ENCODE measurements around the gene ATAD3A.

The ATAD3A gene

DNA sequence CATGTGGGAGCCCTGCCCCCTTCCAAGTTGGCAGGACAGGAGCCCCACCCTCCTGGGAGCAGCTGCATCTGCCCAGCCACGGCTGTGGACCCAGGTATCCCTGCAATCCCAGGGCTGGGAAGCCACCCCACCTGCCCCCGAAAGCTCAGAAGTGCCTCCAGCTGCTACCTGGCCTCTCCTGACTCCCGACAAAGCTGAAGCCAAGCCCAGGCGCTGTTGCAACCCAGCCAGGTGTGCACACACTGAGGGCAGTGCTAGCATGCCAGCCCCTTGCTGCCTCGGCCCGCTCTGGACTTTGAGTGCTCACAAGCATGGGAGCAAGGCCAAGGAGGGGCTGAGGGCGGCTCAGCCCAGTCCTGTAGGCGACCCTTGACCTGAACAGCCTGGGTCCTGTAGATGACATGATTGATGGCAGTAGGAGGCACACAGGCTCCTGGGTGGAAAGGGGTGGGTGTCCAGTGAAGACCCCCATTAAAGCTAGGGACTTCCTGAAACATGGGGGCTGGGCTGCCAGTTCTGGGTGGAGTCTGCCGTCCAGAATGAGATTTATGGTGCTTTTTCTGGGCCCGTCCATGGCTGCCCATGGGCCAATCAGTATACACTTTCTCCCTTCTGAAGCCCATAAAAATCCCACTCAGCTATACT lies 65.5 kb downstream of the ATAD3A start:
- no peak for DNase-seq (ENCODE audit: low read depth in 3 of 3, low spot score in 1 of 3)

DNA sequence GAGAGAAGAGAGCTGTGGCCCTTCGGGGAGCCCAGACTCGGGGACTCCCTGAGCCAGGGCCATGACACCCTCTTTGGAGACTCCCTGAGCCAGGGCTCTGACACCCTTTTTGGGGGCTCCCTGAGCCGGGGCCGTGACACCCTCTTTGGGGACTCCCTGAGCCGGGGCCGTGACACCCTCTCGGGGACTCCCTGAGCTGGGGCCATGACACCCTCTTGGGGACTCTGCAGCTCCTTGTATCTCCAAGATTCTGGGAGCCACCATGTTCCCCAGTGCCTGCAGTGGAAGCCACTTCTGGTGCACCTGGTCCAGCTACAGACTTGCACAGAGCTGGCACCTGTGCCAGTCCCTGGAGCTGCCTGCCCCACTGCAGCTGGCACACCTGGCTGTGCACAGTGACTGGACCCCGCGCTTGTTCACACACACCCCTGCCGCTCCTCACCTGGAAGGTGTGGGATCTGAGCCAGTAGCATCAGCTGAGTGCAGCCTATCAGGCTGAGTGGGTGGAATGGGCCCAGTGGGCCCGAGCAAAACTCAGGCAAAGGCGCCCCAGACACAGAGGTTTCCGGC lies 66.5 kb downstream of the ATAD3A start:
- DNase-seq (ENCODE audit: low read depth in 3 of 3, low spot score in 1 of 3) = no peak

DNA sequence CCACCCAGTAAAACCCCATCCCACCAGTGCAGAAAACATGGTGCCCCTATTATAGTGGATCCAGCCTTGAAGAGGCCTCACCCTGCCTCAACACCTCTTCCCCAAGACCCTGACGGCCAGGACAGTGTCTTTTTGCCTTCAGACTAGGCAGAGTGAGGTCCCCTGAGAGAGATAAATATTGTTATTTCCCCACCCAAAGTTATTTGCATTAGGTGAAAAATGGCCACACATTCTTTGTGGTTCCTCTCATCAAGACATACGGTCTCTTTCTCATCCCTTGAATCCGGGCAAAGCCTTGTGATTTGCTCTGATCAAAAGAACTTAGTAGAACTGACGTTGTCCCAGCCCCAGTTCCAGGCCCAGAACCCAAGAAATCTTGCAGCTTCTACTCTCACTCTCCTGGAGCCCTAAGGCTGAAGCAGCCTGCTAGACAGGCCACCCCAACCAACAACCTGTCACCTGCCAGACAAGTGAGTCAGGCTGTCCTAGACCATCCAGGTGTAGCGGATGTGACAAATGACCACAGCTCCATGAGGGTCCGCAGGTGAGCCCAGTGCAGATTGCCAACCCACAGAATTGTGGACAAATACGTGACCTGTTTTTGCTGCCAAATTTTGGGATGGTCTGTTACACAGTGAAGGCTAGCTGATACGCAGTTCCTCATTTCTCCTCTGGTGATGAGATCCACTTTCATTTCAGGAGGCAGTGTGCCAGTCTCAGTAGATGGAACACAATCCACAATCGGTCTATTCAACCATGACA lies 70.8 kb downstream of the ATAD3A start:
- DNase-seq (ENCODE audit: low read depth in 3 of 3, low spot score in 1 of 3) = no peak

DNA sequence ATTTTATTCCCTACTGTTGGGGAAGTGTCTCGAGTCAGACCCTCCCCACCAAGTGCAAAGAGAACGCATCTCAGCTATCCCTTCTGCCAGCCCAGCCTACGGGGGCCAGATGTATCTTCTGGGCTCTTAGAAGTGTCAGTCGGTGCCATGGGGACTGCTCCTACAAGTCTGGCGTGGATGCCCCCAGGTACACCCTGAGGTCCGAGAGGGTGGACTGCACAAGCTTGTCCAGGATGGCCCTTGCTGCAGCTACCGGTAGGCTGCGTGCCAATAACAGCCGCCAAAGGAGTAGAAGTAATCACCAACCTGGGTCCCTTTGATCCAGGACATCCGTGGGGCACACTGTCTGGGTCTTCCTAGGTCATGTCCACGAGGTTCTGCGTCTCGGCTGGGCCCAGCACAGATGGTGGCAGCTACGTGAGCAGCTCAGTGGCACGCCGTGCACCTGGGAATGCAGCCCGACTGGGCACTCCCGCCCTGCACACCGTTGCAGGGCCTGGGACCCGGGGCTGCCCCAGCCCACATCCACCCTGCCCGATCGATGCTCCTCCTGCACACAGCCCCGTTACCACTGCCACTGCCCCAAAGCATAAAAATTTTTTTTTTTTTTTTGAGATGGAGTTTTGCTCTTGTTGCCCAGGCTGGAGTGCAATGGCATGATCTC lies 71.5 kb downstream of the ATAD3A start:
- DNase-seq (ENCODE audit: low read depth in 3 of 3, low spot score in 1 of 3) = no peak

Measured in stimulated activated CD4-positive, alpha-beta T cell treated with anti-CD3 and anti-CD28 coated beads, TNF-alpha, amount 100 ng/mL, for 1 hour (primary cell).